K562 (cell line): ENCODE measurements around the gene TUFM. TPM values are rescaled to one million over a fixed set of nuclear protein-coding genes. Genes with fewer than 3 reads are reported as not detected.
A peak's percentile ranks its signal among the peaks of the same experiment; 100 is the strongest.

Source experiments
- ATAC-seq: fragments of 200-7000 bp; cut with Tn5 transposase; 3 replicates; pipeline ENCODE4 v1.9.1; 2020; ENCODE audit warnings: moderate library complexity
- BruUV-seq: library from RNA; stranded (reverse); fragments of 400-500 nt; replicated peaks from 2 replicates; lab custom pipeline; 2021; lab: Mats Ljungman, UMichigan
- CTCF ChIA-PET: fragments of 300-600 bp; formaldehyde crosslinking; extraction: SDS; loops from one replicate; lab custom pipeline; 2021; ENCODE audit warnings: low intra/inter-chr PET ratio; lab: Yijun Ruan, JAX
- POLR2A ChIA-PET: fragments of 300-600, 350-650 bp; sonication (Branson Sonifier 250); formaldehyde crosslinking; extraction: SDS; loops from one replicate; lab custom pipeline; 2021; ENCODE audit warnings: antibody characterized with exemption, inconsistent platforms; lab: Yijun Ruan, JAX
- DNase-seq, 4 experiments: peaks; one replicate each; pipeline versions ENCODE4 v3.0.0 to v3.0.0-alpha.2; 2011 to 2018; ENCODE audit warnings: low spot score in 3 of 4, mixed read lengths in 3 of 4; ENCODE audit errors: extremely low read depth in 1 of 4
- FAIRE-seq: peaks from 2 replicates; lab custom pipeline; 2011; peaks lifted over from hg19 to GRCh38; lab: Jason Lieb, UNC
- H2AFZ ChIP-seq: 2 replicates; pipeline ENCODE4 v1.6.0; 2011; ENCODE audit warnings: low read depth, low read length, control low read depth, inconsistent platforms
- H3K27ac ChIP-seq: fragments of 200-600 bp; 3 replicates; pipeline ENCODE4 v1.8.0; 2011; ENCODE audit warnings: low read depth, mild to moderate bottlenecking, control low read depth, inconsistent platforms, low read length, moderate library complexity, mixed read lengths; ENCODE audit errors: extremely low read depth
- H3K27me3 ChIP-seq, 2 experiments: fragments of 300-600 bp in 1 of 2; 2 replicates in 1 of 2; 3 replicates in 1 of 2; pipeline versions ENCODE4 v1.6.0 to v1.8.0; 2011; ENCODE audit warnings: inconsistent platforms in 2 of 2, low read length in 2 of 2, mild to moderate bottlenecking in 1 of 2, mixed read lengths in 1 of 2, moderate library complexity in 1 of 2; ENCODE audit not compliant: control insufficient read depth in 2 of 2, insufficient read depth in 2 of 2
- H3K36me3 ChIP-seq: fragments of 300-600 bp; 3 replicates; pipeline ENCODE4 v1.8.0; 2011; ENCODE audit warnings: mild to moderate bottlenecking, low read length, inconsistent platforms; ENCODE audit not compliant: control insufficient read depth, insufficient read depth
- H3K4me1 ChIP-seq, 2 experiments: fragments of 200-600 bp in 1 of 2; replicated peaks in 1 of 2; 2 replicates in 1 of 2; 3 replicates in 1 of 2; pipeline versions ENCODE4 v1.5.1 to v1.8.0; 2011; ENCODE audit warnings: inconsistent platforms in 2 of 2, low read length in 2 of 2, mild to moderate bottlenecking in 1 of 2, mixed read lengths in 1 of 2, moderate library complexity in 1 of 2; ENCODE audit not compliant: control insufficient read depth in 2 of 2, insufficient read depth in 2 of 2
- H3K4me2 ChIP-seq: 2 replicates; pipeline ENCODE4 v1.6.1; 2011; ENCODE audit warnings: low read length, control low read depth, inconsistent platforms, mixed read lengths; ENCODE audit not compliant: insufficient read depth
- H3K4me3 ChIP-seq: fragments of 200-600 bp; sonication (generic), shearing (Covaris generic); 2 replicates; pipeline ENCODE4 v1.5.1; 2016; ENCODE audit warnings: control low read depth, inconsistent platforms
- H3K79me2 ChIP-seq: fragments of 200-600 bp; 3 replicates; pipeline ENCODE4 v1.8.0; 2011; ENCODE audit warnings: low read length, inconsistent platforms; ENCODE audit not compliant: control insufficient read depth, insufficient read depth
- H3K9ac ChIP-seq, 2 experiments: 2 replicates each; pipeline versions ENCODE4 v1.6.0 to v1.6.1; 2011; ENCODE audit warnings: low read depth in 2 of 2, low read length in 2 of 2, control low read depth in 1 of 2, inconsistent platforms in 1 of 2, mild to moderate bottlenecking in 1 of 2, mixed read lengths in 1 of 2; ENCODE audit not compliant: insufficient read depth in 1 of 2
- H3K9me1 ChIP-seq: one replicate; pipeline ENCODE4 v1.6.0; 2011; ENCODE audit warnings: inconsistent platforms, mild to moderate bottlenecking, low read length, moderate library complexity; ENCODE audit not compliant: control insufficient read depth, insufficient read depth
- H3K9me3 ChIP-seq: replicated peaks from 2 replicates; pipeline ENCODE4 v1.5.1; 2011; ENCODE audit warnings: low read depth, low read length, inconsistent platforms; ENCODE audit not compliant: control insufficient read depth, insufficient read depth
- H4K20me1 ChIP-seq: replicated peaks from 2 replicates; pipeline ENCODE4 v1.6.1; 2011; ENCODE audit warnings: low read length, inconsistent platforms, mixed read lengths; ENCODE audit not compliant: control insufficient read depth, insufficient read depth
- PHB2 ChIP-seq: fragments of 450-650 bp; IDR thresholded peaks from 2 replicates; pipeline ENCODE4 v1.6.1; 2017; ENCODE audit warnings: low read depth
- POU5F1 ChIP-seq: fragments of 150-350 bp; IDR thresholded peaks from 2 replicates; pipeline ENCODE4 v1.6.1; 2014; ENCODE audit warnings: borderline replicate concordance, low read length, low read depth, mild to moderate bottlenecking; ENCODE audit not compliant: partially characterized antibody
- WGBS: fragments of 100-300 bp; shearing (Covaris generic); methylation state at CpG from one replicate; pipeline ENCODE4 v1.1.6; 2016; ENCODE audit warnings: low coverage, mixed read lengths; ENCODE audit not compliant: insufficient coverage; ENCODE audit errors: missing lambda C conversion rate; 5-methylcytosine and 5-hydroxymethylcytosine counted together
- in situ Hi-C: fragments of 300-500 bp; cut with MboI; formaldehyde crosslinking; loops from 4 replicates; pipeline ENCODE4 v1.15.0; 2018; ENCODE audit warnings: inconsistent platforms, mixed read lengths
- intact Hi-C: fragments of 100-400 bp; cut with micrococcal nuclease; formaldehyde crosslinking; loops from 2 replicates; pipeline ENCODE4 v1.14.2; 2022
- polyA plus RNA-seq, 8 experiments: library from polyadenylated mRNA; depleted of rRNA in 4 of 8; stranded (reverse) in 5 of 8; unstranded in 3 of 8; fragments of >200 nt; fragmentation: Nextera tagmentation in 2 of 8; fragmentation: Illumina TruSeq in 1 of 8; extraction: Ambion mirVana in 2 of 8; extraction: Trizol in 1 of 8; gene quantifications; 2 replicates each; pipeline versions ENCODE4 v1.2.1 to v1.2.3, GENCODE V29; 2011 to 2014; ENCODE audit warnings: inconsistent platforms in 1 of 8, missing spikeins in 1 of 8
- total RNA-seq, 7 experiments: library from RNA; depleted of rRNA in 6 of 7; stranded (reverse); fragments of >200 nt in 6 of 7; fragmentation: Illumina TruSeq in 2 of 7; extraction: Trizol in 2 of 7; gene quantifications; 2 replicates each; pipeline versions ENCODE4 v1.2.1 to v1.2.3, GENCODE V29; 2011 to 2021; ENCODE audit warnings: low replicate concordance in 1 of 7
- TF ChIP-seq, protein P1 (sequence below): sonication (generic); formaldehyde crosslinking; IDR thresholded peaks from 2 replicates; pipeline ENCODE4 v1.8.1; 2023; ENCODE audit warnings: mild to moderate bottlenecking, missing genetic modification reagents

Gene TUFM
- total and polyA plus RNA-seq, 9 of the 15 experiments (the other 6 are each of a cell fraction or from before 2014, with no cell fraction given), result 34.1 to 434 (median 256) TPM

- no peak for TF ChIP-seq PHB2
- TF ChIP-seq, all 486 proteins: peak for 2
Observed at GRCh38 chr16:28876973-28877654, 31.0 kb upstream of the TUFM start (continued).

DNA sequence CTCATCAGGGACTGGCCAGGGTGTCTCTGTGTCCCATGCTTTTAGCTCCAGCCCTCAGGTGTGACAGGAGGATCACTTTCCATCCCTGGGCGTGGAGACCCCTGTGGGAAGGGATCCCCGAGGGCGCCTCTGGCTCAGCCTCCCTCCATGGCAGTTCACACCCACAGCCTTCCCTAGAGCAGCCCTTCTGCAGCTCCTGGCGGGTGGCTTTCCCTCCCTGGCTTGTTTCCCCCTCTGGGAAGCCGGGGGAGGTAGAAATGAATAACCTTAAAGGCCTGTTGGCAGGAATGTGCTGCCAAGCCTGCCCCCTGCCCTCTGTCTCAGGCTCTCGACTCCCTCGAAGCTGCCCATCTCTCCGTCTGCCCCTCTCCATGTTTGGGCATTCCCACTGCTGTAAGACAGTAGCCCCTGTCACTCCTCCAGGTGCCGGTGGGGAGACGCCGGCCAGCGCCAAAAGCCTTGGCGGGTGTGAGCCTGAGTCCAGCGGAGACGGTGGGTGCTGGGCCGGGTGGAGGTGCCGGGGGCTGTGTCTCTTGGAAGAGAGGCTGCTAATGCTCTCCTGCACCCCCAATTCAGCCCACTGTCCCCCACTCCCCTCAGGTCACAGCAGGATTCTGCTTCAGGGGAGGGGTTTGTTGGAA lies 30.0 kb upstream of the TUFM start:
- intact Hi-C loops, result no loop called here
- peak overlapping the region; percentile 16; the same call in 1 of the 3 replicates for H3K27ac ChIP-seq

More for the DNA sequence above, 30.0 kb upstream of the TUFM start:
- Histone ChIP-seq H3K9ac (peak overlapping the region in 1 of 2 experiments; percentile 73; a peak in 2 of 4 replicates), H3K4me3 (no peak overlapping the region), H3K27me3 (no peaks in the 10 kb centered on the region; a peak in 1 of 5 replicates), H3K9me3 (no peaks in the 10 kb centered on the region), H3K4me2 (no peak overlapping the region), H3K4me1 (peaks cover 11 to 68% of the 10 kb centered on the region in 2 experiments; a peak in 4 of 5 replicates), H2AFZ (no peak overlapping the region), H3K9me1 (no peaks in the 10 kb centered on the region), H3K36me3 (peaks cover 36% of the 10 kb centered on the region; the same call in 2 of the 3 replicates), H4K20me1 (no peaks in the 10 kb centered on the region), H3K79me2 (peaks cover 9% of the 10 kb centered on the region)
- no peak for ATAC-seq
- ChIA-PET POLR2A (interaction anchor here (2.2 to 6.9 kb wide), 2 partner anchors 9 to 13 kb away, joined by 8 to 58 read pairs; partner anchors contain the start of gene SH2B1), CTCF (no interaction called here)
- in situ Hi-C loops, result no loop called here
- FAIRE-seq, result no peak
- DNase-seq, result no peak
- 65% methylated on average over 16 of the region's 17 CpGs for WGBS
- TF ChIP-seq POU5F1, result no peak
- TF ChIP-seq, protein P1, sequence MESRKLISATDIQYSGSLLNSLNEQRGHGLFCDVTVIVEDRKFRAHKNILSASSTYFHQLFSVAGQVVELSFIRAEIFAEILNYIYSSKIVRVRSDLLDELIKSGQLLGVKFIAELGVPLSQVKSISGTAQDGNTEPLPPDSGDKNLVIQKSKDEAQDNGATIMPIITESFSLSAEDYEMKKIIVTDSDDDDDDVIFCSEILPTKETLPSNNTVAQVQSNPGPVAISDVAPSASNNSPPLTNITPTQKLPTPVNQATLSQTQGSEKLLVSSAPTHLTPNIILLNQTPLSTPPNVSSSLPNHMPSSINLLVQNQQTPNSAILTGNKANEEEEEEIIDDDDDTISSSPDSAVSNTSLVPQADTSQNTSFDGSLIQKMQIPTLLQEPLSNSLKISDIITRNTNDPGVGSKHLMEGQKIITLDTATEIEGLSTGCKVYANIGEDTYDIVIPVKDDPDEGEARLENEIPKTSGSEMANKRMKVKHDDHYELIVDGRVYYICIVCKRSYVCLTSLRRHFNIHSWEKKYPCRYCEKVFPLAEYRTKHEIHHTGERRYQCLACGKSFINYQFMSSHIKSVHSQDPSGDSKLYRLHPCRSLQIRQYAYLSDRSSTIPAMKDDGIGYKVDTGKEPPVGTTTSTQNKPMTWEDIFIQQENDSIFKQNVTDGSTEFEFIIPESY, result peak; percentile 54
- no TSS peak for BruUV-seq
